ENCODE data around the gene PTPRM.

Gene PTPRM

DNA sequence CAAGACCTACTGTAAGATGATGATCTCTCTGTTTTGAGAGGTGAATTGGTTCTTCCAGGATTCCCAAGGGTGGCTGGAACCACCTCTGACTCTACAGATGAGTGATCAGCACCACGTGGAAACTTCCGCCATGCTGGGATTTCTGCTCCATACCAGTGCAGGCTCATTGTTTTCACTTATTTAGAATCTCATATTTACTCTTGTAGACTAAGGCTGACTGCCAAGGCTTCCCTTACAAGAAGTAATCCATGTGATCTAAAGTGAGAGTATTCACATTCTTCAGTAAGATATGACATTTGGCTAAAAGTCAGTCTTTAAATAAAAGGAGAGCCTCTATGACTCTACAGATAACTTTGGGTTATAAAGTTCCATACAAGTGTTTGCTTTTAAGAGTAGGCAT is 719.2 kb downstream of the PTPRM start:
- DNase-seq (ENCODE audit: low read depth): no peak

DNA sequence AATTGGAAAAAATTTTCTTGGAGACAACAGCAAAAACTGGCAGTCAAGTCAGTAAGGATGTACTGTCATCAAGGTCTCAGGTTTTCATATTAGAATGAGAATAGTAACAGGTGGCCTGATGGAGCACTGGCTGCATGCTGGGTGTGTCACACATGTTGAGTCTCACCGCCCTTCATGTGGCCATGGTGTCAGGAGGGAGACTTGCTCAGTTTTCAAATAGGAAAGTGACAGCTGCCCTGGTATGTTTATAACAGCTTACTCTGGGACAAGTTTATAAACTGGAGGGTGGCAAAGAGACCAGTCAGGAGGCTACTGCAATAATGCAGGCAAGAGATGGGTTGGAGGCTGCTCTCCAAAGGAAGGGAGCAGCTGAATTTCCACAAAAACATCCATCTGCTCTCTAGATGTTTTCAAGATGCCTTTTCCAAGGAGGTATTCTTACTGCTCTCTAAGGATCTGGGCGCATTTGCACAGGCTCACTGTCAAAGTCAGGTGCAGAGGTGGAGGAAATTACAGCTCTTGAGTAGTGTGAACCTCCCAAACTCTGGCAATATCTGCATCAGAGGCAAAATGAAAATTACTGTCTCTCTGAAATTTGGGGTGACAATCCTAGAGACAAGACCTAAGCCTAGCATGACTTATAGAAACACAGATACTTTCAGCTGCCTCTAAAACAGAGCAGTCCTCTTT is 720.2 kb downstream of the PTPRM start:
- DNase-seq (ENCODE audit: low read depth): no peak

DNA sequence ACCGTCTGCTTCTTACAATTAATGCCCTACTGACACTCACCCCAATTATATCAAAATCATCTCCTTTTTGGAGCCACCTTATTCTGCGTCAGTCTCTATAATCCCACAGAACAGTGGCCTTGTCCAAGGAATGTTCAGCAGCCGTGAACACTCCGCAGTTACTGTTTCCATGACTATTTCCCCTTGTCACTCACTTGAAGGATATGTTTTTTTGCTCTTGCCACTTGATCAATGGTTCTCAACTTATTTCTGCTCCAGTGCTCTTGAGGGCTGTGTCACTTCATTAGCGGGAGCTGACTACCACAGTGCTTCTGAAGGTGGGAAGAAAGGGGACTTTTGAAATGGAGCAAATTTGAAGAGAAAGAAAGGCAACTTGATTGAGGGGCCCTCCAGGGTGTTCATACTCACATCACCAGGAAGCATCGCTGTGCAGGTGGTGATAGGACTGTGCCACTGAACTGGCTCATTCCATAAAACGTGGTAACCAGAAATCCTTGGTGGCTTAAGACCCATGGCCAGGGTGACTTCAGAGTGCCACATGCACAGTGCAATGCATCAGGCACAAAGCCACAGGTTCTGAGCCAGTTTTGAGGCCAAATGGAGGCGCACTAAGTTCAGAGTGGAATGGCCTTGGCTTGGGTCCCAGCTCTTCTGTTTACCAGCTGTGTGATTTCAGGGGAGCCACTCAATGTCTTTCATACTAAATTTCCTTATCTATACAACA is 721.5 kb downstream of the PTPRM start:
- no peak for DNase-seq (ENCODE audit: low read depth)

DNA sequence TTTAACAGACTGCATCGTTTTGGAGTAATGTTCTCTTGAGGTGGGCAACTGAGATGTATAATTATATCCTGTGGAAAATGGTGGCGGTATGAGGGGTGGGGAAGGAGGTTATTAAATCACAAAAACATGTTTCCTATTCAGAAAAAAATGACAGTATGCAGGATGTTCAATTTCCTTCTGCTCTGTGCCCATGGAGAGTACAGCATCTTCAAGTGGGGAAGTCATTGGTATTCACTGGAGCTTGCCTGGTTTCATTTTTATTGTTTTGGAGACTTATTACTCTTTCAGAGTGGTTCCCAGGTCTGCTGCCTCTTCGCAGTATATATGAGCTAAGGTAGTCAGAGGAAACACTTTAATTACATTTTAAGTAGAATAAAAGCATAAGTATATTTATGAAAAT is 723.3 kb downstream of the PTPRM start:
- no peak for DNase-seq (ENCODE audit: low read depth)

DNA sequence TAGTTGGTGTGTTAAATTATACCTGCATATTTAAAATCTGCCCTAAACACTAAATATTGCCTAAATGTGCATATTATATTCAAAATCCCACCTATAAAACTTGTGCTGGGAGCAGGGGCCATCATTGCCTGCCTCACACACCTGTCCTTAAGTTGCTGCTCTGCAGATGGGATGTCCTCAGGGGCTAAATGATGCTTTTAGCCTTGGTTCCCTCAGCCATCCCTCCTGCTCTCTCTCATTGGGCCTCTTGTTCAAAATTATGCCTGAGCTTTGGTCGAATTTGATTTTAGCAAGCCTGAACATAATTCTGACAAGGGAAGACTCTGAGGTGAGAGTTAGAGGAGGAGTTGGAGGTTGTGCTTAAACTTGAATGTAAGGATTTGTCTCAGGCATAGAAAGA is 723.8 kb downstream of the PTPRM start:
- no peak for DNase-seq (ENCODE audit: low read depth)

DNA sequence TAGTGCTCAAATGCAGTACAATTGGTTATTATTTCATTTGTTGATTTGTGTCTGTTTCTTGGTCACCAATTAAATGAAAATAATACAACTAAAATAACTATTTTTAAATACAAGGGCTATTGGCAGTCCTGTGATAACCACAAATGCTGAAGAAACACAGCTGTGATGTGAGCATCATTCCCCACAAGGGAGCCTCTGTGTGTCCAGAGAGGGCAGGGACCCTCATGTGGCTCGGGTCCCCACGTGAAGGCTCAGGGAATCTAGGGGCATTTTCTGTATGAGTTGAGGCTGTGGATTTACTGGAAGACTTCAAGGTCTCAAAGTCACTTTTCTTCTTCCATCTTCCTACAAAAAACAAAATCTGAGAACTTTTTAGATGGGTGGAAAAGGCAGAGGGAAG is 726.1 kb downstream of the PTPRM start:
- DNase-seq (ENCODE audit: low read depth): no peak

DNA sequence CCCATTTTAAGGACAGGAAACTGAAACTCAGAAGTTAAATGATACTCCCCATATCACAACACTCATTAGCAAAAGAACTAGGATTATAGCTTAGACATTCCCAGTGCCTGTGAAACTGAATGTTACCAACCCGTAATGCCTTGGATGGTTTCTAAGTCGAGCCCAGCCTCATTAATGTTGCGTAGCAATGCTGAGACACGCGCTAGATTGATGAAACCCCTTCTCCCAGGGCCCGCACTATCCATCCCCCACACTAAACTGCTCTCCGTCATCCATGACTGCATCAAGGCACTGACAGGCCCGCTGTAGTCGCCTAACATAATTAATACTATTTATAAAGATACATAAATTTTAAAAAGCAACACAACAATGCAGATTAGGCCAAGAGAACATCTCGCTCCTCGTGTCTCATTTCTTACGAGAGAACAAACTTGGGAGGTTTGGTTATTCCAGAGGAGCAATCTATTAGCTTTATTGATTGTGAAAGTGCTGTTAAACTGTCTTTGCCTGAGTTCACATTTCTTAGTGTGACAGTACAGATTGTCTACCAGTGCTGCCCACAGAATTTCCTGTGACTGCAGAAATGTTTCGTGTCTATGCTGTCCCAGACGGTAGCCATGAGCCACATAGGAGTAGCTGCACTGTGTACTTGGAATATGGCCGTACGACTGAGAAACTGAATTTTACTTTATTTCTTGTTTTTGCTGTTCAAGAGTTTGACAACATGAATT is 729.9 kb downstream of the PTPRM start:
- no peak for DNase-seq (ENCODE audit: low read depth)

DNA sequence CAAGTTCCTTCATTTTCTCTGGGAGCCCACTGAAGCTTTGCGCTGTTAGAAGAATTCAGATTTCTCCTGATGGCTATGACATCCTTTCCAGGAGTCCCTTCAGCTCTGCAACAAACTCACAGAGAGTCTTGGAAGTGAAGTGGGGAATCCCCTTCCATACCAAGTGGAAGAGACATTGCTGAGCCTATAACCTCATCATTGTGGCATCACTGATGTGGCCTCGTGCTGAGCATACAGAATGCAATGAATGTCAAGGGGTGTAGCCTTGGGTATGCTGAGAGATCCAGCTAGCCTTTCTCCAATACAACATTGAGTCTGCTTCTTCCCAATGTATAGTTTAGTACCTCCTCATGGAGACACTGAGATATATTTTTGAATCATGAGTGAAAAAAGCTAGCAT is 731.1 kb downstream of the PTPRM start:
- DNase-seq (ENCODE audit: low read depth): no peak

DNA sequence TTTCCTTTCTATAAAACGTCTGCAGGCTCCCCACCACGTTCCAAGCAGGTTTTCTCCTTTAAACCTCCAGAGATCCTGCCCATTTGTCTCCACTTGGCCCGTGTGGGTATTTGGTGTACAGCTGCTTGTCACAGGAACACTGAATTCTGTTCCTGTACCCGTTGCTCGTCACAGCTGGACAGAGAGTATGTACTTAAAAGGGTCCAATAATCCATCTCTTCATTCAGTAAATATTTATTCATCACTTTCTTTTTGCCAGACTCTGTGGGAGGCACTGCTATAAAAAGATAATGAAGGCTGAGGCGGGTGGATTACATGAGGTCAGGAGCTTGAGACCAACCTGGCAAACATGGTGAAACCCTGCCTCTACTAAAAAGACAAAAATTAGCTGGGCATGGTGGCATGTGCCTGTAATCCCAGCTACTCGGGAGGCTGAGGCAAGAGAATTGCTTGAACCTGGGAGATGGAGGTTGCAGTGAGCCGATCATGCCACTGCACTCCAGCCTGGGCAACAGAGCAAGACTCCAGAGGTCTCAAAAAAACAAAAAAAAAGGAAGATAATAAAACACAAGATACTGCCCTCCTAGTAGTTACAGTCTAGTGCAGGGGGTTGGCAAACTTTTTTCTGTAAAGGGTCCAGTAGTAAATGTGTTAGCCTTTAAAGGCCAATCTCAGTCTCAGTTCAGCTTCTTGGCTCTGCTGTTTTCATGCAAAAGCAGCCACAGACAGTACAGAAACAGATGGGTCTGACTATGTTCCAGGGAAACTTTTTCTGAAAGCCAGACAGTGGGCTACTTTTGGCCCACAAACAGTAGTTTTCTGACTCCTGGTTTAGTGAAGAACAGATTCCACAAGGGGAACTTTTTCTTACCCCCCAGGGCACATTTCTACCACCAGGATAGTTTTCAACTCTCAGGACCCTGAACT is 732.2 kb downstream of the PTPRM start:
- no peak for DNase-seq (ENCODE audit: low read depth)

DNA sequence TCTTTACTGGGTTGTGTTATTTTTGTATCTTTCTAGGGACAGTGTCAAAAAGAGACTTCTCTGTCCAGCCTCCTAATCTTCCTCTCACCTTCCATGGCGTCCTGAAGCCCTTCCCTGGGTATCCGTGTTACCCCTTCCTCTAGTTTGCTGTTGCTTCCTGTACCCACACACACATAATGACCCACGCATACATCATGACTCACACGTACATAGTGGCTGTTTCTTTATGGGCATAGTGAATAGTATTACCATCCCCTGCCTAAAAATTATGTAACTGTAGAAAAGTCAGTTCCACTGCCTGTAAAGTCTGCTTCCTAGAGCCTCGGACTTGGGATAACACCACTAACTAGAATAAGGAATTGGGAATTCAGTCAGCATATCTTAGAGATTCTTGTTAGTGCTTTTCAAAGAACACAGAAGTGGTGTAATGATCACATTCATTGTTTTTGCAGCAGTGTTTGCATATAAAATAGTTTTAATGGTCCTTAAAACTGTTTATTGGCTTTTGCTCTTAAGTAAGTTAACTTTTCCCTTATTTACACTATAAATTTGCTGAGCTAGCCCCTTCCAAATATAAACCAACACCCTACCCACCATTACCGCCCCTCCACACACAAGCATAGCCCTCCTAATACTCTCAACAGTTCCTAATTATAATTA is 733.8 kb downstream of the PTPRM start:
- no peak for DNase-seq (ENCODE audit: low read depth)

DNA sequence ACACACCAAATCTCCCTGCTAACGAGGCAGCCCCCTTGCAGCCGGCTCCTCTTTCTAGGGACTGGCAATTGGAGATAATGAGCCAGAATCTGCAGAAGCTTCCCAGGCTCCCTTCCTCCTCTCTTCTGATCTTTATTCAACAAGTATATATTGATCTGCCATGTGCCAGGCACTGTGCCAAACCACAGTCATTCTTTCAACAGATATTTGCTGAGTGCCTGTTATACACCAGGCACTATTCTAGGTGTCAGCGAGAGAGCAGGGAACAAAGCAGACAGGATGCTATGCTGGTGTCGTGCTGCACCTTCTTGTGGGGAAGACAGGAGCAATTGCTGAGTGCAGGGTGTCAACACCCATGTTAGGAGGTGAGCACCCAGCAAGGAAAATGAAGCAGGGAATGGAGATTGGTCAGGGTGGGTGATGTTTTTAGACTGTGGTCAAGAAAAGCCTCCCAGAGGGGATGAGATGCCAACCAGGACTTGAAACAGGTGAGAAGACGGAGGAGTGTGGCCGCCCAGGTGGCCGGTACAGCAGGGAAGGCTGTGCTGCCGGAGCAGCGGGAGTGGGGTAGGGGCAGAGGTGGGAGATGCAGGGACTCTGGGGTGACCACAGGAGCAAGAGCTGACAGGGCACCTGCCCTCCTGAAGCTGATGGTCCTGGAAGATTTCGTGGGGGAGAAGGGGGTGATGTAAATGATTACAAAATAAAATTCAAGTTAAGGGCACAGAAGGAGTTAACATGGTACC is 734.5 kb downstream of the PTPRM start:
- no peak for DNase-seq (ENCODE audit: low read depth)

DNA sequence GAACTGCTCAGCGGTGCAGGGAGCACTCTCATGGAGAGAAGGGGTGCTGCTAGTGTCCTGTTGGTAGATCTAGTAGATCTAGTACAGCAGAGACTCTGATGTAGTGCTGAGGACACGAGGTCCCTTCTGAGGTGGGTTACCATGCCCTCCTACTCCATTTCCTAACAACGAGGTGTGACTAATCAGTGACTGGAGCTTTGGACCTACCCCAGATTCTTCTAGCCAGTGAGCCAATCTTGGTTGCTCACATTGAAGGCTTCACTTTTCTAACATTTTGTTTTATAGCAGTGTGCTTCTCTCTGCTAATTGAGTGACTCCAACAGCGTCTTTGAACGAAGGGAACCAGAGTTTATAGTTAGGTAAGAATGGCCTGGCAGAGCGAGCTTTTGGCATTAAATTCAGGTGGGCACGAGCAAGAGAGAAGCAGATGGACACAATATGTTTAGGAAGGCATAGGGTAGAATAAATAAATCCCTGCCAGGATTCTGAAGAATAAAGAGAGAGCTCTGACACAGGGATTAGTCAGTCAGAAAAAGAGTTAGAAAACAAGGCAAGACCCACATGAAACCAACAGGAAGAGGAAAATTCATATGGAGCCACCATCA is 736.1 kb downstream of the PTPRM start:
- no peak for DNase-seq (ENCODE audit: low read depth)

DNA sequence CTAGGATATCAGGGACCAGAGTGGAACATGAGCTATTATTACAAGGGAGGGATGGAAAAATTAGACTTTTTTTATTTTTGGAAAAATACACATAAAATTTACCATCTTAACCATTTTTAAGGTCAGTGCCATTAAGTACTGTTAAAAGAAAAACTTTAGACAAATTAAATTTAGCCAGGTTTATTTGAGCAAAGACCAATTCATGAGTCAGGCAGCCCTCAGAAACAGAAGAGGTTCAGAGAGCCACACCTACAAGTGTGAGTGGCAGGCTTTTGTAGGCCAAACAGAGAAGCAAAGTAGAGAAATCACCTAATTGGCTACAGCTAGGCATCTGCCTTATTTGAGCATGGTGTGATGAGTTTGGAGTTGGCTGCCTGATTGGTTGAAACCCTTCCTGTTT is 740.8 kb downstream of the PTPRM start:
- no peak for DNase-seq (ENCODE audit: low read depth)

DNA sequence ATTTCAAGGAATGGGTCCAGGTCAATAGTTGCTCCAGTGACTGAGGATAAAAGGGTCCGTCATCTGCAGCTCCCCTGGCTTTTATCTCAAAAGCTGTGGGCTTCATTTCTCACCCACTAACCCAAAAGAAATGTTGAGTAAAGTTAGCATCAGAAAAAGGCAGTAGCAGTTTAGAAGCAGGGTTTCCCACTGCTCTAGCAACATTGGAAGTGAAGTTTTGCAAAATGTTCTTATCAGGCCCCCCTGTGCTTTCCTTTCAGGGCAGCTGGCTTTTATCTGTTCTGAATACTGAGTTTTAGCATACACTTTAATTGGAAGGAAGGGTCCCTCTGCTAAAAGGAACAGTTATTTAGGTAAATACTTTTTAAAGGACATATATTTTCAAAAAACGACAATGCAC is 745.9 kb downstream of the PTPRM start:
- DNase-seq (ENCODE audit: low read depth): no peak

DNA sequence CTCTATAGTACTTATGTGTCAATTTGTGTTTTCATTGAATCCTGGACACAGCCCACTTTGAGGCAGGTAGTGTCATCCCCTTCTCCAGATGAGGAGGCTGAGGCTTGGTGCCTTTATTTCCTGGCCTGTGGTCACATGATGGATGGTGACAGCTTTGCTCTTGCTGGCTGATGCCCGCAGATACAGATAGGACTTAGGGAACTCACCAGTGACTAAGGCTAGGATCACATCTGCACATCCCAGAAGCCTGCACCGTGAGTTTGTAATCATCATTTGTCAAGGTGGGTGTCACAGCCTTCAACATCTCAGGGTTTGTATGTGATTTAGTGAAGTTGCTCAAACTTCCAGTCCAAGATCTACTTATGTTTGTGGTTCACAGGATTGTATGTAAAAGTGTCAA is 747.0 kb downstream of the PTPRM start:
- DNase-seq (ENCODE audit: low read depth): no peak

DNA sequence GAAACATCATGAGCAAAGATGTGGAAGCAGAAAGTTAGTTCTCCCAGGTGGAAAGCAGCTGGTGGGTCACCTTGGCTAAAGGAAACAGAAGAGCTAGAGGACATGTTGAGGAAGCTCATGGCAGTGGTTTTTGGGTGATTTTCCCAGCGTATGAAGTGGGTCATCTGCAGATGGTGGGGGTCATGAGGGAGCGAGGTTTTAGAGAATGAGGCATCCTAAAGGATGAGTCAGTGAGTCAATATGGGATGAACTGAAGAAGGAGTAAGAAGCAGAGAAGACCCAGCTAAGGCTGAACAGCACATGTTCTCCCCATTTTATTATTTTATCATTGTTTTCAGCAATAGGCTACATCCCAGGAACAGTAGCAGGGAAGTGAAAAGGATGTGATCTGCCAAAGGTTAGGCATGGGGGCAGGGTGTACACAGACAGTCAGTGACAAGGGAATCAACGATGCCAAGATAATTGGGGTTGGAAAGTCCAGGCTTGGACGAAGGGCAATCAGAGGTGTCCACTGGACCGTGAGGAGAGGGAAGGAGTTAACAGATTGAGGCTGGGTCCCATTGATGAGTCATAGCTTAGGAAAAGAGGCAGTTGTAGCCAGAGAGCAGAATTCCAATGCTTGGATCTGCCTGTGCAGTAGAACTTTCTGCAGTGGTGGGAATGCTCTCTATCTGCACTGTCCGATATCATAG is 752.8 kb downstream of the PTPRM start:
- DNase-seq (ENCODE audit: low read depth): no peak

DNA sequence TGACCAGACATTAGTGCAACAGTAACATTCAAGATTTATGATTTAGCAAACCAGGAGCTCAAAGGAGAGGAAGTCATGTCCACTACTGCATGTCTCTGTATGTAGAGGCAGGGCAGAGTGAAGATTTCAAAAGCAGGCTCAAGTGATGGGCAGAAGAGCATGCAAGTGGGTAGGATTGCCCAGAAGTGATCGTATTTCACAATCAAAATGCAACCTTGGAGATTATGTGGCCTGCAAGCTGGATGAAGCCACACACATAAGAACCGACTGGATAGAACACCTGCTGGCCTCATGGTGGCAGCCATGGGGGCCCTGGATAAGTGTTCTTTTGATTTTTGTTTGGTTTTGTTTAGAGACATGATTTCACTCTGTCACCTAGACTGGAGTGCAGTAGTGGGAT is 755.4 kb downstream of the PTPRM start:
- DNase-seq (ENCODE audit: low read depth): no peak

DNA sequence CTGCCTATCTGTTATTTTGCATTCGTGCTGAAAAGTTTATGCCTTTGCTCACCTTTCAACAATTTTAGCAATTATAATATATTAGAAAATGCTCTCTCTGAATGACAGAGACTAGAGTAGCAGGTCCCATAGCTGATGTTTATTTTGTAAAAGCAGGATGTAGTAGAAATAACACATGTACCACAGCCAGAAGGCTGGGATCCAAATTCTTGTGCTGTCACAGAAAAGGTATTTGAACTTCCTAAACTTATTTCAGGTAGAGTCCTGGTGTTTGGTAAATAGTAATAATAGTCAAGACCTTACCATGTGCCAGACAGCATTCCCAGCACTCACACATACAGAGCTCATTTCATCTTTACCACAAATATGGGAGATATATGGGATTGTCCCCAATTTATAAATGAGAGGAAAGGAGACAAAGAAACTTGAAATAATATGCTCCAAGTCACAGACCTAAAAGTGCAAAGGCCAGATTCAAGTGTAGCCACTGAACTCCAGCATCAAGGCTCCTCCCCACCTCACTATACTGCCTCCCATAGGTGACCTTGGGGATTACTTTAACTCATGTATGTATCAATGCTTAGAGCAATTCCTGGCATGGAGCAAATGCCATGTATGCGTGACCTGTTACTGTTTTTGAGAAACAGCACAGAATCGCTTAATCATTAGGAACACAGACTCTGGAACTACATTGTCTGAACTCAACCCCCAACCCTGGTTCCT is 757.4 kb downstream of the PTPRM start:
- DNase-seq (ENCODE audit: low read depth): no peak

DNA sequence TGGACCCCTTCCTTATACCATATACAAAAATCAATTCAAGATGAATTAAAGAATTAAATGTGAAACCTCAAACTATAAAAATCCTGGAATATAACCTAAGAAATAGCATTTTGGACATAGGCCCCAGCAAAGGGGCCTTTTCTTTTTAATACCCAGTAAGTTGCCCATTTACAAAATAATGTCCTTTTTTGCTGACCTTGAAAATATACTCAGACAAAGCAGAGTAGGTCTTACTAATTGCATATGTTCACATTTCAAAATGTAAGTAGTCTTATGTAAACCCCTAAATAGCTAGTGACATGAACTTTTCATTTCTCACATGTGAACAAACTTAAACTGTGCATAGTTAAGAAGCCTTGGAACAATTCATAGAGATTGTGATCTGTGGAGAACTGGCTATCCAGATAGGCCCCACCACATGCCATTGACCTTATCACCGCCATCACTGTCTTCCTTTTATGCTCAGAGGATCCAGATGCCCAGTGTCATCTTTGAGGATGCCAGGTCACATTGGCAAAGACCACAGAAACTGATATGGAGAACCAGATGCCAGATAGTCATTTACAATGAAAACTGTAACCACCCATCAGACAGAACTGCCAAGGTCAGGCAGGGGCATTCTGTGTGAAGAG is 759.8 kb downstream of the PTPRM start:
- no peak for DNase-seq (ENCODE audit: low read depth)

Data from activated gamma-delta T cell treated with anti-CD3 and anti-CD28 coated beads, Interleukin-2, amount 50 U/mL, for 16 hours (primary cell).